Astrocyte (in vitro differentiated cells and primary cell): ENCODE results near the gene NIPSNAP3A.

ENCODE experiments used
- CTCF ChIP-seq: IDR thresholded peaks from 2 replicates; pipeline ENCODE4 v1.5.1; 2011; ENCODE audit warnings: low read depth, mild to moderate bottlenecking, inconsistent platforms, low read length, moderate library complexity; ENCODE audit not compliant: insufficient read depth
- EZH2 ChIP-seq: IDR thresholded peaks from 2 replicates; pipeline ENCODE4 v1.6.1; 2012; ENCODE audit warnings: mild to moderate bottlenecking, low read length, inconsistent platforms; ENCODE audit not compliant: insufficient read depth

- TF ChIP-seq CTCF (no peak), EZH2 (no peak)
These were observed 17.7 kb downstream of the NIPSNAP3A start for GRCh38 chr9:104765138-104765537.
